HG02973 (cell line): Measurements from ENCODE around the gene GIMD1.
"Not testable (repeated sequence)": the region's sequence is repeated elsewhere in the genome, so short reads cannot be mapped to it uniquely, and the experiment has no call there.

Source experiments
- ATAC-seq: cut with Tn5 transposase; IDR thresholded peaks from one replicate; pipeline ENCODE4 v1.9.1; 2021; ENCODE audit warnings: moderate library complexity; ENCODE audit not compliant: unreplicated experiment

The GIMD1 gene

GRCh38 chr4:106368678-106369077 is at the start of gene GIMD1:
Gene GIMD1, minus strand, starts transcription at chr4:106368778. Its CDS starts 1,343 bp downstream, at chr4:106367435.
- no peak for ATAC-seq

GRCh38 chr4:106414366-106414765 is 45.8 kb upstream of the GIMD1 start:
- no peak for ATAC-seq

- no peak for ATAC-seq
Measured at GRCh38 chr4:106409901-106410889, 41.6 kb upstream of the GIMD1 start.

GRCh38 chr4:106408004-106408403 is 39.4 kb upstream of the GIMD1 start:
- not testable (repeated sequence) for ATAC-seq

GRCh38 chr4:106401157-106401556 is 32.6 kb upstream of the GIMD1 start:
- no peak for ATAC-seq

GRCh38 chr4:106398898-106399297 is 30.3 kb upstream of the GIMD1 start:
- not testable (repeated sequence) for ATAC-seq

GRCh38 chr4:106395582-106395981 is 27.0 kb upstream of the GIMD1 start:
- no peak for ATAC-seq

- no peak for ATAC-seq
Measured at GRCh38 chr4:106385853-106386393, 17.3 kb upstream of the GIMD1 start.

GRCh38 chr4:106384878-106385277 is 16.3 kb upstream of the GIMD1 start:
- no peak for ATAC-seq

- no peak for ATAC-seq
Measured at GRCh38 chr4:106380179-106380578, 11.6 kb upstream of the GIMD1 start.

- ATAC-seq = no peak
Measured at GRCh38 chr4:106373026-106373425, 4.4 kb upstream of the GIMD1 start.

GRCh38 chr4:106371161-106371560 is 2.6 kb upstream of the GIMD1 start:
- no peak for ATAC-seq

- ATAC-seq = no peak
Measured at GRCh38 chr4:106370214-106370613, 1.6 kb upstream of the GIMD1 start.

GRCh38 chr4:106369456-106370060 is 980 bp upstream of the GIMD1 start:
- peak; percentile 80 for ATAC-seq

GRCh38 chr4:106367072-106367471 is 1.5 kb downstream of the GIMD1 start:
- ATAC-seq = no peak

GRCh38 chr4:106366026-106366425 is 2.6 kb downstream of the GIMD1 start:
- no peak for ATAC-seq

- no peak for ATAC-seq
Measured at GRCh38 chr4:106365613-106366012, 3.0 kb downstream of the GIMD1 start.

- no peak for ATAC-seq
Measured at GRCh38 chr4:106364282-106364681, 4.3 kb downstream of the GIMD1 start.

GRCh38 chr4:106362086-106362825 is 6.3 kb downstream of the GIMD1 start:
- no peak for ATAC-seq

- ATAC-seq = no peak
Measured at GRCh38 chr4:106358899-106359298, 9.7 kb downstream of the GIMD1 start.

GRCh38 chr4:106355193-106355592 is 13.4 kb downstream of the GIMD1 start:
- no peak for ATAC-seq
